Neural cell (in vitro differentiated cells): ENCODE data around the gene COL25A1.

Source experiments
- CTCF ChIP-seq: fragments of 450-650 bp; IDR thresholded peaks from 2 replicates; pipeline ENCODE4 v1.5.1; 2014; ENCODE audit warnings: antibody characterized with exemption, mild to moderate bottlenecking, moderate library complexity; ENCODE audit not compliant: poor library complexity, severe bottlenecking
- EP300 ChIP-seq: fragments of 450-650 bp; conservative IDR thresholded peaks from 2 replicates; pipeline ENCODE4 v1.6.1; 2014; ENCODE audit warnings: antibody characterized with exemption, mild to moderate bottlenecking, moderate library complexity; ENCODE audit not compliant: poor library complexity, severe bottlenecking
- EZH2 ChIP-seq: fragments of 200-600, 300-800 bp; shearing (Covaris generic), sonication (generic); IDR thresholded peaks from 2 replicates; pipeline ENCODE4 v1.6.1; 2014; ENCODE audit warnings: antibody characterized with exemption, low read length, borderline replicate concordance, mild to moderate bottlenecking; ENCODE audit not compliant: insufficient read depth, poor library complexity, severe bottlenecking
- SMC3 ChIP-seq: fragments of 450-650 bp; conservative IDR thresholded peaks from 2 replicates; pipeline ENCODE4 v1.6.1; 2014; ENCODE audit warnings: antibody characterized with exemption, mild to moderate bottlenecking, moderate library complexity; ENCODE audit not compliant: poor library complexity

DNA sequence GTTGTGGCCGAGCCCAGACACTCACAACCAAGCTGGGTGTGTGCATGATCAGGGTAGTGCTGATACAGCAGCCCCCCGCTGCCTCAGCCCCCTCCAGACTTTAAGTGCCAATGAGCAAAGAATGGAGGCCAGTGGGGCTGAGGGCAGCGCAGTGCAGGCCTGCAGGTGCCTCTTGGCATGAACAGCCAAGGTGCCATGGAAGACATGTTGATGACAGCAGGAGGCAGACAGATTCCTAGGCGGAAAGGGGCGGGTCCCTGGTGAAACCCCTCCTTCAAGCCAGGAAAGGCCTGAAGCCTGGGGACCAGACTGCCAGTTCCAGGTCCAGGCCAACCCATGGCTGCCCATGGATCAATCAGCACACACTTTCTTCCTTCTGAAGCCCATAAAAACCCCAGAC lies 286.3 kb downstream of the COL25A1 start:
- TF ChIP-seq EP300 (no peak), CTCF (no peak), EZH2 (no peak), SMC3 (no peak)
